Skeletal muscle satellite cell (primary cell): ENCODE data around the gene AKIRIN2.

Experiments used
- H3K27me3 ChIP-seq: 2 replicates; pipeline ENCODE4 v1.7.0; 2013; ENCODE audit warnings: low read length; ENCODE audit not compliant: control insufficient read depth, insufficient read depth
- H3K36me3 ChIP-seq: 2 replicates; pipeline ENCODE4 v1.7.0; 2013; ENCODE audit warnings: mild to moderate bottlenecking, control low read depth, low read length; ENCODE audit not compliant: insufficient read depth
- H3K4me1 ChIP-seq: 2 replicates; pipeline ENCODE4 v1.7.0; 2013; ENCODE audit warnings: low read length; ENCODE audit not compliant: control insufficient read depth, insufficient read depth
- H3K4me2 ChIP-seq: 2 replicates; pipeline ENCODE4 v1.7.0; 2013; ENCODE audit warnings: mild to moderate bottlenecking, low read length
- H3K4me3 ChIP-seq: 2 replicates; pipeline ENCODE4 v1.7.0; 2013; ENCODE audit warnings: low read length
- H3K9ac ChIP-seq: 2 replicates; pipeline ENCODE4 v1.7.0; 2013; ENCODE audit warnings: mild to moderate bottlenecking, low read depth, low read length, moderate library complexity
- H3K9me3 ChIP-seq: replicated peaks from 2 replicates; pipeline ENCODE4 v1.7.0; 2013; ENCODE audit warnings: mild to moderate bottlenecking, control low read depth, low read length

Gene AKIRIN2

DNA sequence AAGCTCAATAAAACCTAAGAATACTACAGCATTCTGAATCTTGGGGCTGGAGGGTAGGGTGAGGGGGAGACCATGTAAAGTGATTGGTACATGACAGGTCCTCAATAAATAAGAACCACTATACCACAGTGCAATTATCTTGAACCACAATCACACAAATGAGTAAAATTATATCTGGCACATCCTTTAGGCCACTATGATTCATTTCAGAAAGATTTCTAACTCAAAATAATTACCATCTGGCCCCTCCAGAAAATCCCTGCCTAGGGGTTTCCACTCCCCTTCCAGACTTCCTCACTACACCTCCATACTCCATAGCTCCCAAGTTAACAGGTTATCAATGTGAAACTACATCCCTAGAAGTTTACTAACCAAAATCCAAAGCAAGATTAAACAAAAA lies 19.7 kb downstream of the AKIRIN2 start:
- Histone ChIP-seq H3K4me3 (no peak overlapping the region), H3K9ac (no peak overlapping the region), H3K27me3 (no peaks in the 10 kb centered on the region), H3K4me1 (peaks cover 19% of the 10 kb centered on the region), H3K9me3 (no peaks in the 10 kb centered on the region), H3K4me2 (peak overlapping the region; percentile 26), H3K36me3 (peaks cover 27% of the 10 kb centered on the region)

DNA sequence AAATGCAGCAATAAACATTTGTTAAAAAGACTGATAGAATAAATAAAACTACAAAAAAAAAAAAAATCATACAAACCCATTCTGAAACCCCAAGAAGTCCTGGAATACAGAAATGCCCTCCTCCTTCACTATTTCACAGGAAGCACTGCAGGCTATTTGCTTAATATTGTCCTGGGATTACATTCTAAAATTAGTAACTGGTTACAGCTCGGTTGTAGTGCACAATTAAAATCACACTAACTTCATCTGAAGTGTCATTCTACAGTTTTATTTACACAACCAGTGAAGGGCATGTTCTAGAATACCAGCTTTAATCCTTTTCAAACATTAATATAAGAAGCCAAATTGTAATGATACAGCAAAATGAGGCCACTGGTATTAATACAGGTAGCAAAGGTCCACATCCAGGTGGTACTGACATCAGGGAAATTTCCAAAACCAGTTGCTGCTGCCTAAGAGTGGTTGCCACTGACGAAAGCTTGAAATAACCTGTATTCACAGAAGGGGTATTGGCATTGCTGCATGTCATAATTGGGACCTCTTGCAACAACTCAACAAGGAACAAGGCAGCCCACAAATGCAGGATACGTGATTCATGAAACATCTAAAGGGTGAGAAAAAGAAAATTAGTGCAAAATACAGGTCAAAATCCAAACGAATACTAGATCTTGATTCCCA lies 26.9 kb downstream of the AKIRIN2 start:
- H3K9ac ChIP-seq, result no peak overlapping the region
- peaks cover 69% of the 10 kb centered on the region for H3K36me3 ChIP-seq
- no peak overlapping the region for H3K4me3 ChIP-seq
- no peak overlapping the region for H3K4me2 ChIP-seq
- no peaks in the 10 kb centered on the region for H3K9me3 ChIP-seq
- no peaks in the 10 kb centered on the region for H3K4me1 ChIP-seq
- H3K27me3 ChIP-seq, result no peaks in the 10 kb centered on the region

DNA sequence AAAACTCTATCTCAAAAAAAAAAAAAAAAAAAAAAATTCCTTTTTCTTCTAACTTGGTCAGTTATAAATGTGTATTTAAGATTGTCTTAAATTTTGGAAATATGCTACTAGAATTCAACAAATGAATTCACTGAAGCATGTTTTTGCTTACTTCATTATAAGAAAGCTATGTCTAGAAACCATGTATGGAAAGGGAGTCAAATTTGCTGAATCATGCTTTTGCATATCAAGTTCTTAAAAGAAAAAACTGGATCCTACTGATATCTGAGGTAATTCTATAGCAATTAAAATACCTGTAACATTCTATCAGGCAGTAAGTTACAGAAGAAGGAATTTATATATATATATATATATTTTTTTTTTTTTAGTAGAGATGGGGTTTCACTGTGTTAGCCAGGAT lies 27.7 kb downstream of the AKIRIN2 start:
- Histone ChIP-seq H3K27me3 (no peaks in the 10 kb centered on the region), H3K9me3 (no peaks in the 10 kb centered on the region), H3K4me3 (no peak overlapping the region), H3K36me3 (peaks cover 70% of the 10 kb centered on the region), H3K4me1 (no peaks in the 10 kb centered on the region), H3K4me2 (no peak overlapping the region), H3K9ac (no peak overlapping the region)

DNA sequence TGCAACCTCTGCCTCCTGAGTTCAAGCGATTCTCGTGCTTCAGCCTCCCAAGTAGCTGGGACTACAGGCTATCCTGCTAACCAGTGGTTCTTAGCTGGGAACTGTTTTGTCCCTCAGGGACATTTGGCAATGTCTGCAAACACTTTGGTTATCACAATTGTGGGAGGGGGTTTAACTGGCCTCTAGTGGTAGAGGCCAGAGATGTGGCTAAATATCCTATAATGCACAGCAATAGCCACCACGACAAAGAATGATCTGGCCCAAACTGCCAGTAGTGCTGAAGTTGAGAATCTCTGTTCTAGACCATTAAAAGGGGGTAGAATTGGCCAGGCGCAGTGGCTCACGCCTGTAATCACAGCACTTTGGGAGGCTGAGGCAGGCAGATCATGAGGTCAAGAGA lies 28.8 kb downstream of the AKIRIN2 start:
- H3K36me3 ChIP-seq, result peaks cover 68% of the 10 kb centered on the region
- no peaks in the 10 kb centered on the region for H3K9me3 ChIP-seq
- no peak overlapping the region for H3K4me3 ChIP-seq
- no peaks in the 10 kb centered on the region for H3K27me3 ChIP-seq
- no peak overlapping the region for H3K4me2 ChIP-seq
- H3K4me1 ChIP-seq, result no peaks in the 10 kb centered on the region
- no peak overlapping the region for H3K9ac ChIP-seq

DNA sequence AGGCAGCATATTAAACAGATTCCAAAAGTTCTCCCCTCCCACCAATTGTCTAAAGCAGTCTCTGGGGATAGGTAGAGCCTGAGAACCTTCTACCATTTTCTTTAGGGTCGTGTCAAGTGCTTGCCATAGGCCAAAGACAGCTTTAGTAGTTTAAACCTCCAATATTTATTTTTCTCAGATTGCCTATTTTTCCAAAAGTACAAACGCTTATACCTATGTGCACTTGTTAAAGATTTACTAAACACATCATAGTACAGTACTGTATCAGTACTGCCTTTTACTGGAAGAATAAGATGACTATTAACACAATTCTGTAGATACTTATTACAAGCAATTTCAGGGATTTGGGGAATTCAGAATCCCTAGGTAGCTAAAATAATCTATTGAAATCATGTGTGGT lies 29.4 kb downstream of the AKIRIN2 start:
- Histone ChIP-seq H3K9ac (no peak overlapping the region), H3K4me1 (no peaks in the 10 kb centered on the region), H3K4me3 (no peak overlapping the region), H3K9me3 (no peaks in the 10 kb centered on the region), H3K27me3 (no peaks in the 10 kb centered on the region), H3K36me3 (peaks cover 63% of the 10 kb centered on the region), H3K4me2 (no peak overlapping the region)

DNA sequence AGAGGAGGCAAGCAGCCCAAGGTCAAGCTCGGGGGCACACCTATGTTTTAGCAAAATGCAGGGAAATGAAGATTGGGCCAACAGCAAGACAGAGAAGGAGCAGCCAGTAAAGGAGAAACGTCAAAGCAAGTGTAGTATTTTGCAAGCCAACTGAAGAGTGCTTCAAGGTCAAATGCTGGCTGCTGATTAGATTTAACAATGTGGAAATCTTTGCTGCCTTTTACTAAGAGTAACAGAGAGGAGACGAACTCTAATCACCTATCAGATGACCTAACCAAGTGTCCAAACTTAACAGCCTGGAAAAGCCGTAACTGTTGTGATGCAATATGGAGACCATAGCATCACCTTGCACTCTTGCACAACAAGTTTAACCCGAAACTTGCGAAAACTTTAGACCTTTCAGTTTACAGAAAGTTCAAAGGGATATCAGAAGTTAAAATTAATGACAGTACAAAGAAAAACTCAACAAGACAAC lies 30.4 kb downstream of the AKIRIN2 start:
- H3K9me3 ChIP-seq, result no peaks in the 10 kb centered on the region
- no peak overlapping the region for H3K4me3 ChIP-seq
- H3K4me1 ChIP-seq, result no peaks in the 10 kb centered on the region
- no peak overlapping the region for H3K4me2 ChIP-seq
- no peak overlapping the region for H3K9ac ChIP-seq
- H3K27me3 ChIP-seq, result no peaks in the 10 kb centered on the region
- H3K36me3 ChIP-seq, result peaks cover 54% of the 10 kb centered on the region

DNA sequence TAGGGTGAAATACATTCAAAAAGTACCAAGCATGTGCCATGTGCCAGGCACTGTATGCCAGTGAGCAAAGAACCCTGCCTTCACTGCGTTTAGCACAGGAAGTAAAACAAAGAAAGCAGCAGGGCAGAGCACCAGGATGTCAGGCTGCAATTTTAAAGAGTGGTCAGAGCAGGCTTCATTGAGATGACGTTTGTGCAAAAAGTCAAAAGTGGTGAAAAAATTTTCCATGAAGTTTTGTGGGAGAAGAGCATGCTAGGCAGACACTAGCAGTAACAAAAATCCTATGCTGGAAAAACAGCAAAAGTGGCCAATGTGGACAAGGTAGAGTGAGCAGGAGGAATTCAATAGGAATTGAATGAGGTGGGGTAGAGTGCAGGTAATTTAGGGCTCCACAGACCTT lies 31.3 kb downstream of the AKIRIN2 start:
- Histone ChIP-seq H3K4me2 (no peak overlapping the region), H3K9me3 (no peaks in the 10 kb centered on the region), H3K9ac (no peak overlapping the region), H3K4me3 (no peak overlapping the region), H3K36me3 (peaks cover 50% of the 10 kb centered on the region), H3K27me3 (no peaks in the 10 kb centered on the region), H3K4me1 (no peaks in the 10 kb centered on the region)

DNA sequence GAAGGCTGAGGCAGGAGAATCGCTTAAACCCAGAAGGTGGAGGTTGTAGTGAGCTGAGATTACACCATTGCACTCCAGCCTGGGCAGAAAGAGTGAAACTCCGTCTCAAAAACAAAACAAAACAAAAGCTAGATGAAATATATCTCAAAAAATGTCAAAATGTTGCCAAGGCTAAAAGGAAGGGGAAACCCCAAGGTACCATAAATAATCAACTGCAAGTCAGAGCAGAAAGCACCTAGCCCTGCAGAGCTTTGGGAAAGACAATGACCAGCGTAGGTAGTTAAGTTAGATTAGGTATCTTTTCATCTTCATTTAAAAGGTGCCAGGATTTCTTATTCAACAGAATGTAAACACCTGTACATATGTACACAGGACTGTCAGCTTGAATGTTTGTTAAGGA lies 33.0 kb downstream of the AKIRIN2 start:
- H3K4me1 ChIP-seq, result no peaks in the 10 kb centered on the region
- no peak overlapping the region for H3K9ac ChIP-seq
- H3K36me3 ChIP-seq, result peaks cover 39% of the 10 kb centered on the region
- no peak overlapping the region for H3K4me3 ChIP-seq
- H3K4me2 ChIP-seq, result no peak overlapping the region
- no peaks in the 10 kb centered on the region for H3K27me3 ChIP-seq
- H3K9me3 ChIP-seq, result no peaks in the 10 kb centered on the region

DNA sequence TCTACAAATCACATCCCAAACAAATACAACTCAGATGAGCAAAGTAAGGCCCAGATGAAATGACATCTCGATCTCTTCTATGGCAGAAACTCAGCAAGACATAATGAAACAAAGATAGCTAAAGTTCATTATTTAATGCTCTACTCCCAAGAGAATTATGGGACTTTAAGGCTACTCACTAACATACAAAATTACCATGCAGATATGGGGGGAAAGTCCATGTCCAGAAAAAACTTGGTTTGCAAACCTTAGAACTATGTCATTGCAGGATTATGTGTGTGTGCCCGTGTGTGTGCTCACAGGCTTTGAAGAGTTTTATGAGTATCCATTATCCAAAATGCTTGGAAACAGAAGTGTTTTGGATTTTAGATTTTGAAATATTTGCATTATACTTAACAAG lies 34.0 kb downstream of the AKIRIN2 start:
- no peaks in the 10 kb centered on the region for H3K27me3 ChIP-seq

DNA sequence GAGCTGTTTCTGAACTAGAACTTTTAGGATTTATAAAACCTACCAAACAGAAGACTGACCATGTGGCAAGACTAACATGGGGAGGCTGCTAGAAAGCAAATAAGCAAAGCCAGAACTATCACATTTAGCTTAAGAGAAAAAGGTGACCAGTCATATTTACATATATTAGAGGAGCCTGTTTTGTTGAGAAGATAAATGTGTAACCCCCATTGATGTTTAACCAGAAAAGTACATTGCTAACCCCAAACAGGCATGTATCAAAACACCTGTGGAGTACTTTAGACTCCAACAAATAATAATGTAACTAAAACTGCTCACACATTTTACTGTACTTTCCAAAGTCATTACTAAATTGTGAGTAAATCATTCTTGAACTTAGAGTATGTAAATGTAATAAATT lies 35.0 kb downstream of the AKIRIN2 start:
- no peak overlapping the region for H3K9ac ChIP-seq
- H3K9me3 ChIP-seq, result no peaks in the 10 kb centered on the region
- H3K4me3 ChIP-seq, result no peak overlapping the region
- H3K36me3 ChIP-seq, result peaks cover 23% of the 10 kb centered on the region
- H3K27me3 ChIP-seq, result no peaks in the 10 kb centered on the region
- no peaks in the 10 kb centered on the region for H3K4me1 ChIP-seq
- H3K4me2 ChIP-seq, result no peak overlapping the region

More for the DNA sequence above, 34.0 kb downstream of the AKIRIN2 start:
- no peaks in the 10 kb centered on the region for H3K4me1 ChIP-seq
- no peak overlapping the region for H3K4me3 ChIP-seq
- H3K36me3 ChIP-seq, result peaks cover 33% of the 10 kb centered on the region
- no peaks in the 10 kb centered on the region for H3K9me3 ChIP-seq
- no peak overlapping the region for H3K9ac ChIP-seq
- H3K4me2 ChIP-seq, result no peak overlapping the region

DNA sequence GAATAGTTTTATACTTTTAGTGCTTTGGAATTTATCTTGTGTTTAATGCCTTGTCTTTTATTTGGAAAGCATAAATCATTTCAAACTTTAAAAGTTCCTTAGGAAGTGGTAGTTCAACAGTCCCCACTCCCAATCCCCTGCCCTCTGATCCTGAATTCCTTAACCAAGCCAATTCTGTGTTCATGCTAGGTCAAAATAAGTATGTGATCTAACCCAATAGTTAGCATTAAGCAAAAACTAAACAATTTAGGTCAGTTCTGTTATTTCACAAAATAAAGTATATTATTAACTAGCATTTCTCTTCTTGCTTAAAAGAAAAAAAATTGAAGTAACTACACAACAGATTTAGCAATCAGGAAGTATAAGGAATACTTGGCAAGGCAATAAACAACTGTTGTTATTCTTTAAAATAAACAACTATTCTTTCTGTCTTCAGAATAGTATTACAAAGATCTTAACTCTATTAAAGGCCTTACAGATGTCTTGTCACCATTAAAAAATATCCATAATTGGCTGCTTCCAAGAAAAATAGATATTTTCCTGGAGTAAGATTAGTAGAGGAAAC lies 37.0 kb downstream of the AKIRIN2 start:
- peaks cover 18% of the 10 kb centered on the region for H3K4me1 ChIP-seq
- H3K27me3 ChIP-seq, result no peaks in the 10 kb centered on the region
- H3K9me3 ChIP-seq, result no peaks in the 10 kb centered on the region
- H3K4me2 ChIP-seq, result no peak overlapping the region
- no peak overlapping the region for H3K4me3 ChIP-seq
- H3K9ac ChIP-seq, result no peak overlapping the region
- peaks cover 14% of the 10 kb centered on the region for H3K36me3 ChIP-seq

DNA sequence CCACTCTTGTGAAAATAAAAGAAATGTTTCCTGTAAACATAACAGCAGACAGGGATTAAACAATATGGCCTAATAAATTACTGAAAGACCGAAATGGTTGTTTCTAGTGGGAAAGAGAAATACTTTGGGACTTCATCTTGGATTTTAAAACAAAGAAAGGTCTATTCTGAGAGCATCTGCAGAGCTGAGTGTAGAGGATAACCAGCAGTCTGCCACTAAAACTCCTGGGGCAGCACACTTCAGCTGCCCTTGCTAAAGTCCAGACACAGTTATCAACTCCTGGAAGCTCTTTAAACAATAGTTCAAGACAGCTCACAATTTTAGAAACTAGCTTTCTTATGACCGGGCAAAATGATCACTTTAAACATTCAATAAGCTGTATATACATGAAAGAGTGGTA lies 38.6 kb downstream of the AKIRIN2 start:
- no peak overlapping the region for H3K4me3 ChIP-seq
- H3K36me3 ChIP-seq, result peaks cover 4% of the 10 kb centered on the region
- no peaks in the 10 kb centered on the region for H3K27me3 ChIP-seq
- no peak overlapping the region for H3K9ac ChIP-seq
- H3K4me2 ChIP-seq, result no peak overlapping the region
- H3K9me3 ChIP-seq, result no peaks in the 10 kb centered on the region
- peaks cover 23% of the 10 kb centered on the region for H3K4me1 ChIP-seq
